ENCODE measurements around the gene EFL1. TPM values are rescaled to one million over a fixed set of nuclear protein-coding genes. Genes with fewer than 3 reads are reported as not detected.

EFL1 gene
- total and polyA plus RNA-seq, 9 of the 15 experiments (the other 6 are each of a cell fraction or from before 2014, with no cell fraction given), result 4.8 to 32.5 (median 16.9) TPM

GRCh38 chr15:82262422-82263026 lies at the start of gene EFL1, which contains the start of gene SAXO2 (continued):
- TF ChIP-seq ARID3B (CRISPR knock-in tag; IDR thresholded peaks at IDR 0.05; ENCODE audit: borderline replicate concordance) (no peak), ZNF134 (CRISPR knock-in tag; conservative IDR thresholded peaks at IDR 0.05) (no peak), MNT (conservative IDR thresholded peaks at IDR 0.05) (peak; percentile 64 to 84), MAX (CRISPR knock-in tag; IDR thresholded peaks at IDR 0.05) (peak; percentile 44; the same call in 1 of the 2 replicates), PCBP2 (IDR thresholded peaks at IDR 0.05; ENCODE audit: low read depth, low read length, poor library complexity, severe bottlenecking) (no peak), SETDB1 (IDR thresholded peaks at IDR 0.05; ENCODE audit: low read length) (no peak), ZKSCAN8 (CRISPR knock-in tag; IDR thresholded peaks at IDR 0.05) (no peak), ZNF644 (tag; IDR thresholded peaks at IDR 0.05; ENCODE audit: low read depth) (no peak), BCOR (IDR thresholded peaks at IDR 0.05) (no peak), ZNF239 (CRISPR knock-in tag; IDR thresholded peaks at IDR 0.05) (no peak), ZBTB11 (CRISPR knock-in tag; IDR thresholded peaks at IDR 0.05) (peak in 1 of 3 experiments; percentile 90; a peak in 3 of 6 replicates), LEF1 (IDR thresholded peaks at IDR 0.05) (no peak), TCF7 (IDR thresholded peaks at IDR 0.05; ENCODE audit: borderline replicate concordance) (no peak), XRCC3 (IDR thresholded peaks at IDR 0.05) (no peak), ATF4 (CRISPR knock-in tag; IDR thresholded peaks at IDR 0.05) (no peak), ILK (tag; IDR thresholded peaks at IDR 0.05; ENCODE audit: borderline replicate concordance, low read depth) (no peak), ZNF717 (CRISPR knock-in tag; IDR thresholded peaks at IDR 0.05) (no peak), ZSCAN32 (CRISPR knock-in tag; IDR thresholded peaks at IDR 0.05) (no peak), DEAF1 (CRISPR knock-in tag; IDR thresholded peaks at IDR 0.05) (no peak)

Measured in K562 (cell line).